Measurements from ENCODE around the gene ATP10D. TPM values are rescaled to one million over a fixed set of nuclear protein-coding genes. Genes with fewer than 3 reads are reported as not detected.
"Not testable (repeated sequence)": the region's sequence is repeated elsewhere in the genome, so short reads cannot be mapped to it uniquely, and the experiment has no call there.

Gene ATP10D
- total RNA-seq, 1 donor from 2014 or later = 19.8 TPM

DNA sequence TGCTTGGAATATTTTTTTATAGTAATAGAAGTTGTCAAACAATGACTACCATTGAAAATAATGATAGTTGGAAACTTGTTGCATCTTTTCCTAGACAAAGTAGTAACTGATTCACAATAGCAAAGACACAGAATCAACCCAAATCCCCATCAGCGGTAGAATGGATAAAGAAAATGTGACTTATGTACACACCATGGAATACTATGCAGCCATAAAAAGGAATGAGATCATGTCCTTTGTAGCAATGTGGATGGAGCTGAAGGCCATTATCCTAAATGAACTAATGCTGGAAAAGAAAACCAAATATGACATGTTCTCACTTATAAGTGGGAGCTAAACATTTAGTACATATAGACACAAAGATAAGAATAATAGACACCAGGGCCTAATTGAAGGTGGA lies 49.7 kb downstream of the ATP10D start:
- DNase-seq (ENCODE audit: low read depth, low spot score) = no peak

DNA sequence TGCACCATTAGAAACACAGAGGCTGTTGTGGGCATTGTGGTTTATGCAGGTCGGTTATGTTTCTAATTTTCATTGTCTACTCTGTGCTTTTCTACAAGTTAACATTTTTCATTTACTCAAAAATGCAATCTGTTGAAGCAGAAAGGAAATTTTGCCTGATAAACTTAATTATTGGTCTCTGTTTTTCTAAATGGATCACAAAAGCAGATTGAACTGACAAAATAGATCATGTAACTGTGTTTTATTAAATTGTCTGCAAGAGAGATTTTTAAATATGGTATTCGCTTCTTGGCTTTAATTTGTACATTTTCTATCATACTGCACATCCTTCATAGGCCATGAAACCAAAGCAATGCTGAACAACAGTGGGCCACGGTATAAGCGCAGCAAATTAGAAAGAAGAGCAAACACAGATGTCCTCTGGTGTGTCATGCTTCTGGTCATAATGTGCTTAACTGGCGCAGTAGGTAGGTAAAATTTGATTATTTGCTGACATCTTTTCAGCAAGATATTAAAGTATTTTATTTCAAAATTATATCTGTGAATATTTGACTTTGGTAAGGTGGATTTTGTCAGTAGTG lies 50.6 kb downstream of the ATP10D start:
- no peak for DNase-seq (ENCODE audit: low read depth, low spot score)

DNA sequence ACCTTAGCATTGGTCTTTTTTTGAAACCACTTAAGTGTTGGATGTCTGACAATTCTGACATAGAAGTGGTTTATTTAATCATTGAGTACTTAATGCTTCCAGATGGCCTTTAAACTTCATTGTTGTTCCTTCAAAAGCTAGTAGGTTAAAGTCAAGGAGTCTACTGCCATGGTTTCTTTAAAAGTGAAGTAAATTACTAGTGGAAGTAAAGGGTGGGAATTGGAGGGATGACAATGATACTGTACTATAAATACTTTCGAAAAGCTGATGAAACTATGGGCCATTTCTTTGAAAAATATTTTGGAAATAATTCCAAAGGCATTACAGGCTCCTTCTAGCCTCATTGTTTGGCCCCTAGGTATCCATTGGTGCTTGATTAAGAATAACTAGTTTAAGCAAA lies 51.9 kb downstream of the ATP10D start:
- DNase-seq (ENCODE audit: low read depth, low spot score) = no peak

DNA sequence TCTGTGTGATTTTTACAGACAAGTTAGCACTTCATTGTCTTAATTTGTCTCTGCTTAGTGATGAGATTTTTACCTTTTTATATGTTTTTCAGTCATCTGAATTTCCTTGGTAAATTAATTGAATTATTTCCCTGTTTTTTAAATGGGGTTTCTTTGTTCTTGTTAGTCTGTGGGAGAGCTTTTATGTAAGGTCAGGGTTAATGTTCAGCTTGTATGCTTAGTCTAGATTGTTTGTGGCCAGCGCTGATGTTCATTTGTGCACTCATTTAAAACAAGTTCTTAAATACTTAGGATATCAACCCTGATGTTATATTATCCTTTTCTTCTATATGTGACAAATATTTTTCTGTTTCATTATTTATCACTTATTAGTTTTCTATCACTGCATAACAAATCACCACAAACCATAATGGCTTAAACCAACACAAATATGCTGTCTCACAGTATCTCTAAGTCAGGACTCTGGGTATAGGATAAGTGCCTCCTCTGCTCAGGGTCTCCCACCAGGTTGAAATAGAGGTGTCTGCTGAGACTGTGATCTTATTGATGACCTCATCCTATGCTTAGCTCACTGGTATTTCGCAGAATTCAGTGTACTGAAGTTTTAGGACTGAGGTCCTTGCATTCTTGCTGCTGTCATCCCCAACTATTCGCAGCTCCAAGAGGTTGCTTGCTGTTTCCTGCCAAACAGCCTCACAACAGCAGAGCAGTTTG lies 53.2 kb downstream of the ATP10D start:
- DNase-seq (ENCODE audit: low read depth, low spot score) = no peak

DNA sequence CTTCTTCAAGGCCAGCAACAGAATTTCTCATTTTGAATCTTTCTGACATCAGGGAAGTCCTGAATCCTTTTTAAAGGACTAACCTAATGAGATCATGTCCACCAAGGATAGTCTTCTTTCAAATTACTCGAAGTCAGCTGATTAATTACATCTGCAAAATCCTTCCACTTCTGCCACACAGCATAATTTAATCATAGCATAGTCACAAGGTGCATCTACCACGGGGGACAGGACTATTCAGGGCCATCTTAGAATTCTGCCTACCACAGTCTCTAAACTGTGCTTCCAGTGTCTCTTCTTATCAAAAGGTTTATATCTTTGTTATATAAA lies 53.7 kb downstream of the ATP10D start:
- no peak for DNase-seq (ENCODE audit: low read depth, low spot score)

DNA sequence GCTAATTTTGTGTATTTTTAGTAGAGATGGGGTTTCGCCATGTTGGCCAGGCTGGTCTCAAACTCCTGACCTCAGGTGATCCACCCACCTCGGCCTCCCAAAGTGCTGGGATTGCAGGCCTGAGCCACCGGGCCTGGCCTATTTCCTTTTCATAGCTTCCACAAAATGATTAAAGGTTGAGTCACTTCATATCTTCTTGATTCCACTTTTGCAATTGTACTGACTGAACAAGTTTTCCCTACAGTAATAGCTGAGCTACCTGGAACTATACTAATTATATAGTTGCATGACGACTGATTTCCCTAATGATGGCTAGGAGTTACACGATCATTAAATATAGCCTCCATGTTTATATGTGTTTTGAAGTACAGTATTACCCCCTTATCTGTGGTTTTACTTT lies 57.6 kb downstream of the ATP10D start:
- not testable (repeated sequence) for DNase-seq (ENCODE audit: low read depth, low spot score)

DNA sequence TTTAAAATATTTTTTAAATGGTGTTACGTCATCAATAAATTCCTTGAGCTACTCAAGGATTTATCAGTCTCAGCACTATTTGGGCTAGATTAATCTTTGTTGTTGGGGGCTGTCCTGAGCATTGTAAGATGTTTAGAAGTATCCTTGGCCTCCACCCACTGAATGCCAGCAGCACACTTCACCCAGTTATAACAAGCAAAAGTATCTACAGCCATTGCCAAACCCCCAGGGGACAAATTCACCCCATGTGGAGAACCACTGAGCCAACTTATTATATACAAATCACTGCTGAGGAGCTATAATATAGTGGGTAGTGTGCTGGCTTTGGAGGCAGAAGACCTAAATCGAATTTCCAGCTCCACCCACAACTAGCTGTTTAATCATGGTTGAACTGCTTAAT lies 58.3 kb downstream of the ATP10D start:
- no peak for DNase-seq (ENCODE audit: low read depth, low spot score)

DNA sequence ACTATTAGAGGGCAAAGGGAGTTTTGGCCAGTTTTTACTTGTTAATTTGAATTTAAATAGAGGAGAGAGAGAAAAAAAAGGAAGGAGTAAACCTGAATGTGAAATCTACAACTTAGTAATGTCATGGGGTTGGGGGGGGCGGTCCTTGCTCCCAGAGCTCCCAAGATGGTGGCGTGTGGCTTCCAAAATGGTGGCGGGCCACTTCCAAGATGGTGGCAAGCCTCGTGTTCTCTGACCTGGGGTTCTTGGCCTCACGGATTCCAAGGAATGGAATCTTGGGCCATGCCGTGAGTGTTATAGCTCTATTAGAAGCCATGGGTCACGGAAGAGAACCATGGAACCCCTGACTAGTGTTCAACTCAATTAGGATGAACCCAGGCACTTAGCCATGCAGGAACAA lies 65.3 kb downstream of the ATP10D start:
- not testable (repeated sequence) for DNase-seq (ENCODE audit: low read depth, low spot score)

DNA sequence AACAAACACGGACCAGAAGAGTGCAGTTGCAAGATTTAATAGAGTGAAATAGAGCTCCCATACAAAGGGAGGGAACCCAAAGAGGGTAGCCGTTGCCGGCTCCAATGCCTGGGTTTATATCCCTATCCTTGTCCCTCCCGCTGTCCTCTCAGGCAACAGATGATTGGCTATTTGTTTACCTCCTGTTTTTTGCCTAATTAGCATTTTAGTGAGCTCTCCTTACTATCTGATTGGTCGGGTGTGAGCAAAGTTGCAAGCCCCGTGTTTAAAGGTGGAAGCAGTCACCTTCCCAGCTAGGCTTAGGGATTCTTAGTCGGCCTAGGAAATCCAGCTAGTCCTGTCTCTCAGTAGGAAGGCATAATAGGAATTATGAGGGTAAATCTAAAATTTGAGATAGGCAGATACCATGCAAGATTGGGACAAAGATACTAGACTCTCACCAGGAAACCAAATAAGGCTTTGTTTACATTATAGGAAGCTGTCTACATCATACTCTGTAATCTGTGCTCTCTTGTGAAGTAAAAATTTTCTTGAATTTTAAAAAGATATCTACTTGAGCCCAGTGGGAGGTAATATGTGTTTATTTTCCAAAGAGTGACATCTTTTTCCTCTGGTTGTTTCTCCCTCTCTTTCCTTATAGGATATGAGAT lies 65.9 kb downstream of the ATP10D start:
- no peak for DNase-seq (ENCODE audit: low read depth, low spot score)

DNA sequence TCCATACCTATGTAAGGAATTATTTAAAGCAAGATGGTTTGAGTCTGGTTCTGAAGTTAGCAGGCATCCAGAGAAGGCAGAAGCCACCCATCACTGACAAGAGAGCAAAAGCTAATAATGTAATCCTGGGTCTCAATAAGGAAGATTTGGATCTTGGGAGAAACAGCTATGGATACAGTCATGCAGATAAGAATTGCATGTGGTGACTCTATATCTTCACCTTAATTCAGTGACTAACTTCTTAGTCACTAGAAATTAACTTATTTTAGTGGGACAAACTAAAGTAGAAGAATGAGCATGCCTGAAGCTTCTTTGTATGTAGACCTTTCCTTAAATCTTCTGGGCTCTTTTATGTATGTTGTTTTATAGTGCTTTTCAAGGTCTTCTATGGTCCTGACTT lies 66.6 kb downstream of the ATP10D start:
- DNase-seq (ENCODE audit: low read depth, low spot score) = no peak

DNA sequence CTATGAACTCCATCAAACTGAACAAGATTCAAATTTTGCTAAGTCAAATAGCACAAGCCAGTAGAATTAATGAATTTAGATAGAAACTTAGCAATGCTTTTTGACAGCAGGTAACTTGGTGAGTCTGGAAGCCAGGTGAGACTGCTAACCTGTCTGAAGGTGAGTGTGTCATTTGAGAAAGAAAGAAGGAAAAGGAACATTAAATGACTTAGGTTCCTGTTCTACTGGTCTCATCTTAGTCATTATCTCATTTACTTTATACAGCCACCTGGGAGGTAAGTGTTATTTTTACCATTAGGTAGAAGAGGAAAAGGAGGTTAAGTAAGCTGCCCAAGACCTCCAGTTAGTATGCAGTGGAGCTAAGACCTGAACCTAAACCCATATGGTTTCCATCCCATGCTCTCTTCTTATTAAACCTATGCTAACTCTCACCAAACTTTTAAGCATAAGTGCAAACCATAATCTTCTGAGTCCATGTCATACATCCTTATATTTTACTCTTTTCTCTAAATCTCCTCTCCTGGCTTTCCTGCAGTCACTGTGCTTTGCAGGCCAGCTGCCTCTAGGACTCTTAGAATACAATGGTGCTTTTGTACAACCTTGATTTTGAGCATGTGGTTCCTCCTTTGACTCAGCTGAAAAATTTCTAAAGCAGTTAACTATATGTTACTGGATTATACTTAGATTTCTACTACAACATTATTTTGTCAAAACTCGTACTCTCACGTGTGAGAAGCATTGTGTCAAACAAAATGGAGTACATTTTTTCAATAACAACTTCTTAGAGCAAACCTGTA lies 68.5 kb downstream of the ATP10D start:
- no peak for DNase-seq (ENCODE audit: low read depth, low spot score)

DNA sequence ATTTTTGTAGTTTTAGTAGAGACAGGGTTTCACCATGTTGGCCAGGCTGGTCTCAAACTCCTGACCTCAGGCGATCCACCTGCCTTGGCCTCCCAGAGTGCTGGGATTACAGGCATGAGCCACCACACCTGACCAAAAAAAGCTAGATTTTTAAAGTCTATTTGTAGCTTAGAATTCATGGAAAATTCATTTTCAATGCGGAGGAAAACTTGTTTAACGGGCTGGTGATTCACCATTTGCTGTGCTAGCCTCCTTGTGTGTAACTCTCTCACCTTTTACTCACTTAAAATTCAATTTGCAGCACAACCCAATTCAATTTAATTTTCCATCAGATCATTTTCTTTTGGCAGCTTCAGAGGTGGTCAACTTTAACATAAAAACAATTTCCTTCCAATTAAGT lies 70.8 kb downstream of the ATP10D start:
- not testable (repeated sequence) for DNase-seq (ENCODE audit: low read depth, low spot score)

DNA sequence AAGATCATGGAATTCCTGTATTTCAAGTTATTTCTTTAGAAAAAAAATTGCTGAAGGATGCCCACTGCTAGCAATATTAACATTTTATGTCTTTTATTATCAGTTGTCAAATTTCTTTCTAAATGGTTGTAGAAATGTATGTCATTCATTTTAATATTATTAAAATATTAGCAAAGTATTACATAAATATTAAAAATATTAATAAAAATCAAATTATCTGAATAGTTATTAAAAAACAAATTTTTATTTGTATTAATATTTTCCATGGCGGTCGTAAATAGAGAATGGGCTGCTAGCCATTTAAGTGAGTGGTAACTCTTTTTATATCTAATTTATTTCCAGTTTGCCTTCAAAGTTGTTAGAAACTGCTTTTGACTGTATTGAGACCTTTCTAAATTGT lies 72.2 kb downstream of the ATP10D start:
- no peak for DNase-seq (ENCODE audit: low read depth, low spot score)

DNA sequence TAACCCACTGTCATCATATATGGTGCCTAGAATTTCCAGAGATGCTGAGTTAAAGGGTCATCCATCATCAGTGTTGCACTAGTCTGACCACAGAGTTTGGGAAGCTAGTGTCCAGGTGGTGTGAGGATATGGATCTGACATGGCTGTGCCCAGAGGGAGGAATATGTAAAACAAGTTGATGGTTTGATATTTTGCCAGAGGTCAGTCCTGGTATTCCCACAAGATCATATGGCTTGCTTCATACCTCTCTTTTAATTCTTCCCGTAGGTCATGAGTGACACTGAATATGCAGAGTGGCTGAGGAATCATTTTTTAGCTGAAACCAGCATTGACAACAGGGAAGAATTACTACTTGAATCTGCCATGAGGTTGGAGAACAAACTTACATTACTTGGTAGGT lies 75.6 kb downstream of the ATP10D start:
- no peak for DNase-seq (ENCODE audit: low read depth, low spot score)

DNA sequence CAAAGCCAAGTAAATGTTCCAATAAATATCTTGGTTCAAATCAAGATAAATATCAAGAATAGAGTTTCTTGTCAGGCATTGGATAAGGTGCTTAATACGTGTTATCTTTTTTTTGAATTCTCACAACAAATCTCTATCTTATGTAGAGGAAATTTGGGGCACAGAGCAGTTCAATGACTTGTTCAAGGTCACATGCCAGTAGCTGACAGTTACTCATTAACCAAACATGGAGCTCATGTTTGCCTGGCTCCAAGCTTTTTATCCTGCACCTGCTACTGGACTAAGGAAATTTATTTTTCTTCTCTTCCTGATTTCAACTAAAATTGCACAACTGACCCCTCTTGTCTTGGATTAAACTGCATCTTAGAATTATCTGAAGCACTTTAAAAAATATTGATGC lies 76.3 kb downstream of the ATP10D start:
- DNase-seq (ENCODE audit: low read depth, low spot score) = no peak

DNA sequence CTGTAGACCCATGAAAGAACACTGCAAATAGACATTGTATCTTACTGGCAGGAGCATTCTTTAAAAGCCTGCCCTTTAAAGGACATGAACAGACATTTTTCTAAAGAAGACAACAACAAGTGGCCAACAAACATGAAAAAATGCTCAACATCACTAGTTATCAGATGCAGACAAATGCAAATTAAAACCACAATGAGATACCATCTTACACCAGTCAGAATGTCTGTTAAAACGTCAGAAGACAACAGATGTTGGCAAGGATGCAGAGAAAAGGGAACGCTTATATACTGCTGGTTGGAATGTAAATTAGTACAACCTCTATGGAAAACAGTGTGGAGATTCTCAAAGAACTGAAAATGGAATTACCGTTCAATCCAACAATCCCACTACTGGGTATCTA lies 77.2 kb downstream of the ATP10D start:
- no peak for DNase-seq (ENCODE audit: low read depth, low spot score)

DNA sequence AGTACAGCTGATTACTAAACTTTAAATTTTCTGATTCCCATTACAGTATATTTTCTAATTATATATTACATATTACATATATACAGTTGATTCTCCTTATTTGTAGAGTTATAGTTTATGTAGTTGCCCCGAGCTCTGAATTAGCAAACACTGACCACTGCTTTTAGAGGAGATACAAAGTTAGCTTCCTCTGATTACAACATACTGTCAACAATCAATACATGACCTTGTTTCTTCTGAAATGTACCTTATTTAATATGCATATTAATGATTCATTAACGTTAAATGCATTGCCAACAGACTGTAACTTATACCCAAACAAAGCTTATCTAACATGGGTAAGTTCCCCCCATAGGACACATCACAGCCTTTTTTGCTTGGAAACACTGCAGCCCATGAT lies 81.5 kb downstream of the ATP10D start:
- DNase-seq (ENCODE audit: low read depth, low spot score) = no peak

DNA sequence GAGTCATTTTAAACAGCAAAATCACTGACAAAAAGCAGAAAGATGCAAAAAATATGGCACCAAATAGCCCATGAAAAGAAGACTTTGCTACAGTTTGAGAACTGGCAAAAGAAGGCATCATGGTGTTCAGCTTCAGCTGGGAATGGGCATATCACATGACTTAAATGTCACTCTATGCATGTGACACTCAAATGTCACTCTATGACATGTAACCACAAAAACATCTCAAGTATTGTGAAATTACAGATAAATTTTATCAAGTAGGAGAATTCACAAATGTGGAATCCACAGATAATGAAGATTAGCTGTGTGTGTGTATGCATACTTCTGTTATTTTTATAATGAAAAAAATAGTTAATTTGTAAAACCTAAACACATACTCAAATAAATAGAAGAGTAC lies 81.9 kb downstream of the ATP10D start:
- DNase-seq (ENCODE audit: low read depth, low spot score) = no peak

DNA sequence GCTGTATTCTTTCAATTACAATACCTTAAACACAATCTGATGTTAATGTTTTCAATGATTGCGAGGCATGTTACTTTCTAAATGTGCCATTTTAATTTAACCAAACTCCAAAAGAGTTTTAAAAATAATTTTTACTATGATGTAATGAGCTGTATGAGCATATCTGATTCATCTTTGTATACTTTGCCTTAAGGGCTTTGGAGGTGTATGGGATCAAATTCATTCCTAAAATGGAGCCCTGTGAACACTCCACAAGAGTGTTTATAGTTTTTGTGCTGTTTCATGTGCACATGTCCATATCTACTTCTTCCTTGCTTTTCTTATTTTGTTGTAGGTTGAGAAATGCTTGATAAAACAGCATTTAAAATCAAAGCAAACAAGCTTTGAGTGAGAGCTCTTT lies 82.4 kb downstream of the ATP10D start:
- DNase-seq (ENCODE audit: low read depth, low spot score) = no peak

DNA sequence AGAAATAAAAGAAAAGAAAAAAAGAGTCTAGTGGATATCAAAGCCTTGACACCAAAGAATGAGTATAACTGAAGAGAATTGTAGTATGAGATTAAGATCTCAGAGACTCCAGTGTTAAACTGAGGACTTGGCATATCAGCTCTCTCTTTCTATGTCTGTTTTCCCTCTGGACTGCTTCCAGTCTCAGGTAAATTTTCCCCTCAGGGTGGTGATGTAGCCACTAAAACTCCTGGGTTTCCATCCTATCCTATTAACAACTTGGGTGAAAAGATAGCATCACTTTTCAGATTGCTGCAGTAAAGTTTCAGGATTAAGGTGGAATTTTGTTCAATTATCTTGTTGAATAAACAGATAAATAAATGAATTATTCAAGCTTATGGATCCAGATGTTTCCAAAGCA lies 85.7 kb downstream of the ATP10D start:
- DNase-seq (ENCODE audit: low read depth, low spot score) = no peak

DNA sequence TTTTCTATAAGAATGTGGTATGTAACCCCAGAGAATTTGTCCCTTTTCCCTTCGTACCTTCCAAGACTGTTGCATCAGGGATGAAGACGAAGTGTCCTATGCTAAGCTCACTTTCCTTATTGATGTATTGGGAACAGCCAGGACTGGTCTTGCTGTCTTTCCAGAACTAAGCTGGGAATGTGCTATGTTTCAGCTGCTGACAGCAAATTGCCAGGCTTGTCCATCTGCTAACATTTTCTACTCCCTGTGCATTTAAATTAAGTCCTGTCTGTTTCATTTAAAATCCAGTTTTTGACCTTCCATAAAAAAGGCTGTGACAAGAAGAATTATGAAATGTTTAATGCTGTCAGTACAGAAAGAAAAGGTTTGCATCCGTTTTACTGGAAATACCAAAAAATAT lies 87.9 kb downstream of the ATP10D start:
- no peak for DNase-seq (ENCODE audit: low read depth, low spot score)

DNA sequence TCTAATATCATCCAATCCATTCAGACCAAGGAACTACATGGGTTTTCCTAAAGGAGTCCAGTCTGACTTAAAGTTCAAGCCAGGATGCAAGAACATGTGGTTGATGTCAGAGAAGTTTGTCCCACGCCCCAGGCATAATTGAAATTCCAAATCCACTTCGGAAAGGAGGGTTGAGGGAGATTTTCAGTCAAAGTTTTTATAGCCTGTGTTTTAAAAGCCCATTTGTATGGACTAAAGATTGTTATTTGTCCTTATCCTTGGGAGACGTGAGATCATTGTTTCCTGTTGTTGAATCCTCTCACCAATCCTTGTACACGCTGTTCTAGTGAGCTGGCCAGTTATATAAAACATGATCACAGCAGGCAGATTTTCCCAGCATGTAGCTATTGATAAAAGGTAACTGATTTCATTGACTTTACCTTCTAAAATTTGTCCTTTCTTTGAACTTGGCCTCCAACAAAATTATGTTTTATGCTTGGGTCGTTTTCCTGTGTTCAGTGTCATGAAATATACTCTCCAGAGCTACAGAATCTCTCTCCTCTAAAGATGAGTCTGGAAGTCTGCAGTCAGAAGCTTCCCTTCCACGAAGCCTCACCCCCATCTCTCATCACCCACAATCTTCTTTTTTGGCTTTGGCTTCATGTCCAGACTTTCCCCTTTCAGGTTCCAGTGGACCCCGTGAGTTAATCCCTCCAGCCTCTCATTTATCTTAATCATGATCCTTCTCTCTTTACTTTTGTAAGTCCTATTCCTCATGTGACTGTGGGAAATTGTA lies 92.9 kb downstream of the ATP10D start:
- peak; percentile 90 for DNase-seq (ENCODE audit: low read depth, low spot score)
